Fibroblast of lung (primary cell): ENCODE measurements around the gene DLEU7.

ENCODE experiments used
- EZH2 ChIP-seq: IDR thresholded peaks from 2 replicates; pipeline ENCODE4 v1.5.1; 2012; ENCODE audit warnings: low read length, control low read depth, mild to moderate bottlenecking; ENCODE audit errors: missing control alignments
- TF ChIP-seq, protein P1 (sequence below), 2 donors: IDR thresholded peaks in 1 of 2; conservative IDR thresholded peaks in 1 of 2; 1 replicate in 1 of 2; 2 replicates in 1 of 2; pipeline ENCODE4 v1.5.1; 2011 to 2012; ENCODE audit warnings: low read length in 2 of 2, control low read depth in 1 of 2, inconsistent platforms in 1 of 2, low read depth in 1 of 2, mild to moderate bottlenecking in 1 of 2

DNA sequence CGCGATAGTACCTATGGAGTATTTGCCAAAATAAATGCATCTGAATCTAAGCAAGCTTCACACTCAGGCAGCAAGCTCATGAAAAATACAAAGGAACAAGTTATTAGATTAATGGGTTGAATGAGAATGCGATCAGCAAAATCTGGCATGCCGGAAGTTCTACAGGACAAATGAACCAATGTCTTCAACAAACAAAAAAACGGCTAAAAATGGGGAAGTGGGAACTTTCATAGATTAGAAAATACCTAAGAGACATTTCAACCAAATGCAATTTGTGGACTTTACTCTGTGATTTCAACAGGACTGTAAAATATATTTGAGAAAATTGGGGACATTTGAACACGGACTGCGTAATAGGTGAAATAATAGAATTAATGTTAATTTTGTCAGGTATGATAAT, 43.7 kb upstream of the DLEU7 start:
- TF ChIP-seq, protein P1, sequence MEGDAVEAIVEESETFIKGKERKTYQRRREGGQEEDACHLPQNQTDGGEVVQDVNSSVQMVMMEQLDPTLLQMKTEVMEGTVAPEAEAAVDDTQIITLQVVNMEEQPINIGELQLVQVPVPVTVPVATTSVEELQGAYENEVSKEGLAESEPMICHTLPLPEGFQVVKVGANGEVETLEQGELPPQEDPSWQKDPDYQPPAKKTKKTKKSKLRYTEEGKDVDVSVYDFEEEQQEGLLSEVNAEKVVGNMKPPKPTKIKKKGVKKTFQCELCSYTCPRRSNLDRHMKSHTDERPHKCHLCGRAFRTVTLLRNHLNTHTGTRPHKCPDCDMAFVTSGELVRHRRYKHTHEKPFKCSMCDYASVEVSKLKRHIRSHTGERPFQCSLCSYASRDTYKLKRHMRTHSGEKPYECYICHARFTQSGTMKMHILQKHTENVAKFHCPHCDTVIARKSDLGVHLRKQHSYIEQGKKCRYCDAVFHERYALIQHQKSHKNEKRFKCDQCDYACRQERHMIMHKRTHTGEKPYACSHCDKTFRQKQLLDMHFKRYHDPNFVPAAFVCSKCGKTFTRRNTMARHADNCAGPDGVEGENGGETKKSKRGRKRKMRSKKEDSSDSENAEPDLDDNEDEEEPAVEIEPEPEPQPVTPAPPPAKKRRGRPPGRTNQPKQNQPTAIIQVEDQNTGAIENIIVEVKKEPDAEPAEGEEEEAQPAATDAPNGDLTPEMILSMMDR (conservative IDR thresholded peaks at IDR 0.05 in 1 of 2, IDR thresholded peaks at IDR 0.05 in 1 of 2; ENCODE audit: low read depth in 1 of 2, low read length in 2 of 2): no peak
- no peak for TF ChIP-seq EZH2
